ENCODE data around the gene NANP. TPM values are rescaled to one million over a fixed set of nuclear protein-coding genes. Genes with fewer than 3 reads are reported as not detected.

NANP gene
- total and polyA plus RNA-seq, 2 of the 13 experiments (the other 11 are each of a cell fraction or from before 2014, with no cell fraction given), result 8.9 to 21.5 TPM

DNA sequence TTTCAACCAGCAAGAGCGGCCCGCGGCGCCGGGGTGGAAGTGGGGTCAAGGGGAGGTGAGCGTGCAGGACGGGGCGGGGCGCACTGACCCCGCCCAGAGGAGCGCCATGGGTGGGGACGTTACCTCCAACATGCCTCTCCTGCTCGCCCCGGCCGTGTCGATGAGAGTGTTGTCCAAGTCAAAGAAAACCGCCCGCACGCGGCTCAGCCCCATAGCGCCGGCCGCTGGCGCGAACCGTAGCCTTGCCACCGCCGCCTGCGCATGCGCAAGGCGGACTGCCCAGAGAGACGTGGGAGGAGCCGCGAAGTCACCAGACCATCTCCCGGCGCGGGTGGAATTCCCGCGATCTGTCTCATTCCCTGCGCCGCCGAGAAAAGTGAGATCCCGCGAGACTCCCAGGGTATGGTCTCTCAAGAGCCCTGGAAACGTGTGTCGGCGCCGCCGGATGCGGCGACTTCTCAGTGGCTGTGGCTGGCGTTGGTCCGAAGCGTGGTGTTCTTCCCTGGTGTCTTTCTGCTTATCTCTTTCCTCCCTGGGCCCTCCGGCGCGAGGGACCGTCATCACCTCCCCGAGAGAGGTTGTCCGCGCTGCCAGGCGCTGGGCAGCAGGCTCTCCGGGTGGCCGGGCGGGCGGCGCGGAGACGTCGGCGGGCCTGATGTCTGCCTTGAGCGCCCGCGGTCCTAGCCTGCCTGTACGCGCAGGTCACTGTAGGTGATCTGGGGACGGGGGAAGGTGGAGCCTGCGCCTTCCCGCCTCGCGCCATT, at the start of gene NANP (continued):
- TF ChIP-seq, protein P1, sequence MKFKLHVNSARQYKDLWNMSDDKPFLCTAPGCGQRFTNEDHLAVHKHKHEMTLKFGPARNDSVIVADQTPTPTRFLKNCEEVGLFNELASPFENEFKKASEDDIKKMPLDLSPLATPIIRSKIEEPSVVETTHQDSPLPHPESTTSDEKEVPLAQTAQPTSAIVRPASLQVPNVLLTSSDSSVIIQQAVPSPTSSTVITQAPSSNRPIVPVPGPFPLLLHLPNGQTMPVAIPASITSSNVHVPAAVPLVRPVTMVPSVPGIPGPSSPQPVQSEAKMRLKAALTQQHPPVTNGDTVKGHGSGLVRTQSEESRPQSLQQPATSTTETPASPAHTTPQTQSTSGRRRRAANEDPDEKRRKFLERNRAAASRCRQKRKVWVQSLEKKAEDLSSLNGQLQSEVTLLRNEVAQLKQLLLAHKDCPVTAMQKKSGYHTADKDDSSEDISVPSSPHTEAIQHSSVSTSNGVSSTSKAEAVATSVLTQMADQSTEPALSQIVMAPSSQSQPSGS (CRISPR knock-in tag; IDR thresholded peaks at IDR 0.05), result peak; percentile 43; the same call in 1 of the 2 replicates

DNA sequence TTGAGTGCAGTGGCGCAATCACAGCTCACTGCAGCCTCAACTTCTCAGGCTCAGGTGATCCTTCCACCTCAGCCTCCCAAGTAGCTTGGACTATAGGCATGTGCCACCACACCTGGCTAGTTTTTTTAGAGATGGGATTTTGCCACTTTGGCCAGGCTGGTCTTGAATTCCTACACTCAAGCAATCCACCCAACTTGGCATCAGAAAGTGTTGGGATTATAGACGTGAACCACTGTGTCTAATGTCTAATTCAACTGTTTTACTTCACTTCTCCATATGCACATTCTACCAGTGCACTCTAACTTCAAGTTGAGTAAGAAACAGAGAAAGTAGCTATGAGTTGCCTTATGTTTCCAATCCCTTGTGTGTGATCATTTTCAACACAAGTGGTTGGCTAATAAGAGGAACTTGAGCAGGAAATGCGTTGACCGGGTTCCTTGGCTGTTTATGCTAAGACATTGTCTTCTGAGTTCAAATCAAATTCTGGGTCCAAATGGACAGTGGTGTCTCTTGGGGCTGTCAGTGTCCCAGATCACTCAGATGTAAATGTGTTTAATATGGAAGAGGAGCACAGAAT, 48.9 kb upstream of the NANP start:
- Histone ChIP-seq H3K36me3 (replicated peaks in 1 of 2; ENCODE audit: control insufficient read depth in 1 of 2, insufficient read depth in 2 of 2, low read length in 2 of 2) (peaks cover 13 to 36% of the 10 kb centered on the region in 2 experiments), H3K9ac (ENCODE audit: insufficient read depth, low read depth, low read length) (no peak overlapping the region), H2AFZ (ENCODE audit: low read length) (no peak overlapping the region), H3K27me3 (ENCODE audit: control insufficient read depth in 1 of 2, insufficient read depth in 2 of 2, low read length in 2 of 2) (no peaks in the 10 kb centered on the region), H3K27ac (ENCODE audit: extremely low read length, insufficient read depth, low read length) (no peak overlapping the region), H3K79me2 (ENCODE audit: insufficient read depth, low read length) (no peaks in the 10 kb centered on the region), H4K20me1 (ENCODE audit: insufficient read depth, low read length) (no peaks in the 10 kb centered on the region), H3K4me3 (replicated peaks in 1 of 3; ENCODE audit: insufficient read depth in 1 of 3, low read depth in 2 of 3, low read length in 3 of 3) (no peak overlapping the region), H3K9me3 (ENCODE audit: low read length) (no peaks in the 10 kb centered on the region), H3K4me2 (ENCODE audit: low read depth, low read length) (no peak overlapping the region), H3K4me1 (ENCODE audit: insufficient read depth, low read length) (peaks cover 26% of the 10 kb centered on the region)
- DNase-seq (ENCODE audit: low spot score) (no peak), ATAC-seq (no peak), FAIRE-seq (no peak)
- intact Hi-C loops (cut with micrococcal nuclease; ENCODE audit: unreplicated experiment), result loop anchor here (10.0 kb wide), 1 partner anchor 148 kb away; no protein-coding TSS in a partner anchor
- BruUV-seq (replicated peaks), result no TSS peak
- POLR2A ChIA-PET, result no interaction called here
- CTCF ChIA-PET (ENCODE audit: low intra/inter-chr PET ratio, low total read pairs), result no interaction called here
- in situ Hi-C loops (cut with HindIII; ENCODE audit: extremely low pct_ligation_motif_present, low pct_unique_long_range_greater_than_20kb), result loop anchor here (25.0 kb wide), 1 partner anchor 360 kb away; no protein-coding TSS in a partner anchor
- WGBS (ENCODE audit: low lambda C conversion rate), result 96% methylated on average over 4 of the region's 4 CpGs
- TF ChIP-seq CC2D1A (CRISPR knock-in tag; IDR thresholded peaks at IDR 0.05) (0 out of 2 replicates have a peak, but pooled peaks have one; percentile 71), PAF1 (CRISPR knock-in tag; IDR thresholded peaks at IDR 0.05) (0 out of 2 replicates have a peak, but pooled peaks have one; percentile 65), NFE2 (CRISPR knock-in tag; IDR thresholded peaks at IDR 0.05) (no peak), SP1 (IDR thresholded peaks at IDR 0.05) (no peak), SP1 (CRISPR knock-in tag; IDR thresholded peaks at IDR 0.05) (no peak), STAT5B (CRISPR knock-in tag; IDR thresholded peaks at IDR 0.05) (no peak)
- TF ChIP-seq, protein P2, sequence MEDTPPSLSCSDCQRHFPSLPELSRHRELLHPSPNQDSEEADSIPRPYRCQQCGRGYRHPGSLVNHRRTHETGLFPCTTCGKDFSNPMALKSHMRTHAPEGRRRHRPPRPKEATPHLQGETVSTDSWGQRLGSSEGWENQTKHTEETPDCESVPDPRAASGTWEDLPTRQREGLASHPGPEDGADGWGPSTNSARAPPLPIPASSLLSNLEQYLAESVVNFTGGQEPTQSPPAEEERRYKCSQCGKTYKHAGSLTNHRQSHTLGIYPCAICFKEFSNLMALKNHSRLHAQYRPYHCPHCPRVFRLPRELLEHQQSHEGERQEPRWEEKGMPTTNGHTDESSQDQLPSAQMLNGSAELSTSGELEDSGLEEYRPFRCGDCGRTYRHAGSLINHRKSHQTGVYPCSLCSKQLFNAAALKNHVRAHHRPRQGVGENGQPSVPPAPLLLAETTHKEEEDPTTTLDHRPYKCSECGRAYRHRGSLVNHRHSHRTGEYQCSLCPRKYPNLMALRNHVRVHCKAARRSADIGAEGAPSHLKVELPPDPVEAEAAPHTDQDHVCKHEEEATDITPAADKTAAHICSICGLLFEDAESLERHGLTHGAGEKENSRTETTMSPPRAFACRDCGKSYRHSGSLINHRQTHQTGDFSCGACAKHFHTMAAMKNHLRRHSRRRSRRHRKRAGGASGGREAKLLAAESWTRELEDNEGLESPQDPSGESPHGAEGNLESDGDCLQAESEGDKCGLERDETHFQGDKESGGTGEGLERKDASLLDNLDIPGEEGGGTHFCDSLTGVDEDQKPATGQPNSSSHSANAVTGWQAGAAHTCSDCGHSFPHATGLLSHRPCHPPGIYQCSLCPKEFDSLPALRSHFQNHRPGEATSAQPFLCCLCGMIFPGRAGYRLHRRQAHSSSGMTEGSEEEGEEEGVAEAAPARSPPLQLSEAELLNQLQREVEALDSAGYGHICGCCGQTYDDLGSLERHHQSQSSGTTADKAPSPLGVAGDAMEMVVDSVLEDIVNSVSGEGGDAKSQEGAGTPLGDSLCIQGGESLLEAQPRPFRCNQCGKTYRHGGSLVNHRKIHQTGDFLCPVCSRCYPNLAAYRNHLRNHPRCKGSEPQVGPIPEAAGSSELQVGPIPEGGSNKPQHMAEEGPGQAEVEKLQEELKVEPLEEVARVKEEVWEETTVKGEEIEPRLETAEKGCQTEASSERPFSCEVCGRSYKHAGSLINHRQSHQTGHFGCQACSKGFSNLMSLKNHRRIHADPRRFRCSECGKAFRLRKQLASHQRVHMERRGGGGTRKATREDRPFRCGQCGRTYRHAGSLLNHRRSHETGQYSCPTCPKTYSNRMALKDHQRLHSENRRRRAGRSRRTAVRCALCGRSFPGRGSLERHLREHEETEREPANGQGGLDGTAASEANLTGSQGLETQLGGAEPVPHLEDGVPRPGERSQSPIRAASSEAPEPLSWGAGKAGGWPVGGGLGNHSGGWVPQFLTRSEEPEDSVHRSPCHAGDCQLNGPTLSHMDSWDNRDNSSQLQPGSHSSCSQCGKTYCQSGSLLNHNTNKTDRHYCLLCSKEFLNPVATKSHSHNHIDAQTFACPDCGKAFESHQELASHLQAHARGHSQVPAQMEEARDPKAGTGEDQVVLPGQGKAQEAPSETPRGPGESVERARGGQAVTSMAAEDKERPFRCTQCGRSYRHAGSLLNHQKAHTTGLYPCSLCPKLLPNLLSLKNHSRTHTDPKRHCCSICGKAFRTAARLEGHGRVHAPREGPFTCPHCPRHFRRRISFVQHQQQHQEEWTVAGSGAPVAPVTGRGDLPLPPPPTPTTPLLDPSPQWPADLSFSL (CRISPR knock-in tag; IDR thresholded peaks at IDR 0.05), result no peak

Data from HepG2 (cell line).